Activated CD4-positive, alpha-beta T cell treated with anti-CD3 and anti-CD28 coated beads, Interleukin-10, Interleukin-2, amounts not matched to agents 100 ng/mL and 50 ng/mL, durations not matched to agents 16 hours and 8 hours (primary cell): ENCODE measurements around the gene FLYWCH2.

ENCODE experiments used
- DNase-seq: peaks from one replicate; pipeline ENCODE4 v3.0.0-alpha.2; 2020

The FLYWCH2 gene

GRCh38 chr16:2946649-2947048, 63.6 kb downstream of the FLYWCH2 start:
- no peak for DNase-seq
